SK-N-MC (cell line): ENCODE measurements around the gene APBA1.
"Not testable (repeated sequence)": the region's sequence is repeated elsewhere in the genome, so short reads cannot be mapped to it uniquely, and the experiment has no call there.

Experiments
- DNase-seq: peaks from one replicate; pipeline ENCODE4 v3.0.0-alpha.2; 2011; ENCODE audit warnings: low read depth, low spot score
- H3K27ac ChIP-seq: fragments of 200-600 bp; sonication (generic); 2 replicates; pipeline ENCODE4 v1.5.1; 2016; ENCODE audit warnings: mixed run types
- H3K36me3 ChIP-seq: fragments of 200-600 bp; sonication (generic); 2 replicates; pipeline ENCODE4 v1.6.1; 2017; ENCODE audit warnings: antibody characterized with exemption, low read length, mixed read lengths; ENCODE audit not compliant: insufficient read depth
- H3K4me3 ChIP-seq: fragments of 200-600 bp; sonication (generic); 2 replicates; pipeline ENCODE4 v1.5.1; 2016
- H3K9ac ChIP-seq: fragments of 200-600 bp; sonication (generic); 2 replicates; pipeline ENCODE4 v1.8.0; 2017; ENCODE audit warnings: mixed run types, mixed read lengths; ENCODE audit not compliant: insufficient read length
- H3K9me3 ChIP-seq: fragments of 200-600 bp; sonication (generic); 2 replicates; pipeline ENCODE4 v1.6.1; 2017; ENCODE audit warnings: low read depth, mild to moderate bottlenecking, antibody characterized with exemption, low read length, moderate library complexity, mixed read lengths
- EZH2 ChIP-seq: fragments of 200-600 bp; sonication (generic); IDR thresholded peaks from one replicate; pipeline ENCODE4 v1.6.1; 2017; ENCODE audit warnings: antibody characterized with exemption
- FOXP2 ChIP-seq: optimal IDR thresholded peaks from 2 replicates; pipeline ENCODE3; 2011; ENCODE audit warnings: mild to moderate bottlenecking, moderate library complexity; ENCODE audit not compliant: insufficient read depth; ENCODE audit errors: extremely low read length, control extremely low read depth
- POLR2AphosphoS5 ChIP-seq: IDR thresholded peaks from 2 replicates; pipeline ENCODE4 v1.6.1; 2012; ENCODE audit warnings: mild to moderate bottlenecking, low read depth, low read length, borderline replicate concordance

APBA1 gene

GRCh38 chr9:69411931-69412740, 260.0 kb downstream of the APBA1 start:
- no peak for DNase-seq
- TF ChIP-seq EZH2 (no peak), POLR2AphosphoS5 (no peak), FOXP2 (no peak)
- H3K36me3 ChIP-seq, result no peaks in the 10 kb centered on the region
- H3K4me3 ChIP-seq, result no peak overlapping the region
- H3K9ac ChIP-seq, result no peak overlapping the region
- no peak overlapping the region for H3K27ac ChIP-seq
- H3K9me3 ChIP-seq, result no peaks in the 10 kb centered on the region

- H3K9ac ChIP-seq, result no peak overlapping the region
- H3K36me3 ChIP-seq, result no peaks in the 10 kb centered on the region
- no peaks in the 10 kb centered on the region for H3K9me3 ChIP-seq
- no peak overlapping the region for H3K27ac ChIP-seq
- H3K4me3 ChIP-seq, result no peak overlapping the region
- DNase-seq, result no peak
- TF ChIP-seq POLR2AphosphoS5 (no peak), EZH2 (no peak), FOXP2 (no peak)
Measured at GRCh38 chr9:69411246-69411645, 260.9 kb downstream of the APBA1 start.

- not testable (repeated sequence) for H3K36me3 ChIP-seq, DNase-seq, H3K4me3 ChIP-seq, H3K27ac ChIP-seq, H3K9ac ChIP-seq, H3K9me3 ChIP-seq
Measured at GRCh38 chr9:69409936-69410335, 262.2 kb downstream of the APBA1 start.

- no peaks in the 10 kb centered on the region for H3K9me3 ChIP-seq
- H3K9ac ChIP-seq, result no peak overlapping the region
- no peak for DNase-seq
- H3K36me3 ChIP-seq, result no peaks in the 10 kb centered on the region
- H3K27ac ChIP-seq, result no peak overlapping the region
- no peak overlapping the region for H3K4me3 ChIP-seq
- TF ChIP-seq POLR2AphosphoS5 (no peak), FOXP2 (no peak), EZH2 (no peak)
Measured at GRCh38 chr9:69400470-69400869, 271.7 kb downstream of the APBA1 start.

DNA sequence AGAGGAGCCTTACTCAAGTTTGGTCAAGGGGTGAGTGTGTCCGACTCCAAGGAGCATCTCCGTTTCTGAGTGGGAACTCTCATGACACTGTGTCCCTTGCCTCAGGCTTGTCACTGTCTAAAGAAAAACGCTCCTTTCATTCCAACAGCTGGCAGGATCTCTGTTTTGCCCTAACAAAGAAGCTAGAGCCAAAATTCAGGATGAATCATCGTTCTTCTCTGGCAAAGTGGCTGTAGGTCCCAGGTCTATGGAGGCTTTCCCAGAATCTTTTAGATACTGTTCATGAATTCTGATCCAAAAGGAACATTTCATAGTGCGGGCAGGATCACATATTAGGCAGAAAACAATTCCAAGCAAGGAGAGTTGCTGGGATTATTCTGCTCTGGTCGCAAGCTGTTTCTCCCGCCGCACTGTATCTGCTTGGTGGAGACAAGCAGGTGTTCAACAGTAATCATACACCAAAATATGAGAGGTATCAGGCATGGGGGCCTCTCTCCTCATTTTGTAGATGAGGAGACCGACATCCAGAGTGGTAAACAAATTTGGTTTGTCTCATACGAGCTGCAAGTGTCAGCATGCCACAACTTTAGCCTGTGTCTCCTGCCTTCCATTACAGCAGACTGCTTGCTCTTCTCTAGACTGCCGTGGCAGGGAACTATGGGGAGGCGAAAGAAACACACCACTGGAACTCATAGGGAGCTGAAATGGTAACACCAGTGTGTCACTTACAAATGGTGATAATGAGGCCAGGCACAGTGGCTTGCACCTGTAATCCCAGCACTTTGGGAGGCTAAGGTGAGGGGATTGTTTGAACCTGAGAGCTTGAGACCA, 274.6 kb downstream of the APBA1 start:
- TF ChIP-seq EZH2 (no peak), FOXP2 (no peak), POLR2AphosphoS5 (no peak)
- no peak overlapping the region for H3K4me3 ChIP-seq
- H3K9me3 ChIP-seq, result no peaks in the 10 kb centered on the region
- H3K27ac ChIP-seq, result no peak overlapping the region
- H3K36me3 ChIP-seq, result no peaks in the 10 kb centered on the region
- DNase-seq, result no peak
- no peak overlapping the region for H3K9ac ChIP-seq

GRCh38 chr9:69396759-69397158, 275.4 kb downstream of the APBA1 start:
- Histone ChIP-seq H3K36me3 (no peaks in the 10 kb centered on the region), H3K9ac (no peak overlapping the region), H3K4me3 (no peak overlapping the region), H3K27ac (no peak overlapping the region), H3K9me3 (no peaks in the 10 kb centered on the region)
- DNase-seq, result no peak
- TF ChIP-seq FOXP2, result no peak
- no peak for TF ChIP-seq EZH2
- no peak for TF ChIP-seq POLR2AphosphoS5

DNA sequence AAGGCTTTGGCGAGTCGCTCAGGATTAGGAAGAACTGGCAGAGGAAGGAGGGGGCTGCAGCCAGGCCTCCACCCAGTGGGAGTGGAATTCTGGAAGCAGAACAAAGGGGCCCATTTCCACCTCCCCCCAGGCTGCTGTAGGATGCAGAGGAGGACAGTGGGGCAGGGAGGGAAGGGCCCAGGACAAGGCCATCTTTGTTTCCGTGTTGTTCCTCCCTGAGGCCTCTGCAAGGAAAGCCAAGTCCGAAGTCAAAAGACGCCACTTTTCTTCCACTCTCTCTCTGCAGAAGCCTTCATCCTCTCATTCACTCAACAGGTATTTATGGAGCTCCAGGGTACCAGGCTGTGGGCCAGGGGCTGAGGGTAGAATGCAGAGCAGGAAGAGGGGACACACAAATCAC, 276.5 kb downstream of the APBA1 start:
- TF ChIP-seq POLR2AphosphoS5, result no peak
- no peak for TF ChIP-seq FOXP2
- TF ChIP-seq EZH2, result no peak
- Histone ChIP-seq H3K36me3 (no peaks in the 10 kb centered on the region), H3K4me3 (no peak overlapping the region), H3K9me3 (no peaks in the 10 kb centered on the region), H3K9ac (no peak overlapping the region), H3K27ac (no peak overlapping the region)
- DNase-seq, result no peak

DNA sequence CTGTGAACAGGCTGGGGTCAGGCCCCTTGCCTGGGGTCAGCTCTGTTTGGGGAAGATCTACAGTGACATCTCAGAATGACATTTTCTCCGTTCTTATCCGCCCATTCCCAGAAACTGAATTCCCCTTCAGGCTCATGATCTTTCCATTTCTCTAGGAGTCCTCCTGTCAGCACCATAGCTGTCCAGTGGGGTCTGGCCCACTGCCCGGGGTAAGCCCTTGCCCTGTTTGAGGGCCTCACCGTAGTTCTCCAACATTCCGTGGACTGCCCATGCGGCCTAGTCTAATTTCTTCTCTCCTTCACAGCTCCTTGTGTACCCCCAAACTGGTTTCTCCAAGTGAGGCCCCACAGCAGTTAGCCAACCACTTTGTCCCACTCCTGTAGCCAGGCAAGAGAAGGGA, 278.7 kb downstream of the APBA1 start:
- no peak for DNase-seq
- TF ChIP-seq EZH2 (no peak), POLR2AphosphoS5 (no peak)
- H3K4me3 ChIP-seq, result no peak overlapping the region
- H3K36me3 ChIP-seq, result no peaks in the 10 kb centered on the region
- H3K9ac ChIP-seq, result no peak overlapping the region
- H3K27ac ChIP-seq, result no peak overlapping the region
- no peaks in the 10 kb centered on the region for H3K9me3 ChIP-seq

DNA sequence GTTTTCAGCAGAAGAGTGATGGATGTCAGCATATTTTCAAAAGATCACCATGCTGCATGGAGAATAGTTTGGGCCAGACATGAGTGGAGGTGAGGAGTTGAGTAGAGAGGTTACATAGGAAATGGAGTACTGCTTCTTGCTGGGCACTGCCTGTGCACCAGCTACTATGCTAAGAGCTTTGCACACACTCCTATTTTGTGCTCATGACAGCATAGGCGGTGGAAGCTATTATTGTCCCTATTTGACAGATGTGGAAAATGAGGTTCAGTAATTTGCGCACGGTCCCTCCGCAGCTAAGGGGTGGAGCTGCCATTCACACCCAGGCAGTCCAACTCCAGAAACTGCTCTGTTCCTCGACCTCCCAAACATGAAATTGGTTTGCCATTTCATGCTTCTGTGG, 279.3 kb downstream of the APBA1 start:
- Histone ChIP-seq H3K4me3 (no peak overlapping the region), H3K9ac (no peak overlapping the region), H3K9me3 (no peaks in the 10 kb centered on the region), H3K36me3 (no peaks in the 10 kb centered on the region), H3K27ac (no peak overlapping the region)
- DNase-seq, result no peak
- TF ChIP-seq POLR2AphosphoS5 (no peak), EZH2 (no peak), FOXP2 (no peak)
